CD4-positive, alpha-beta T cell treated with Interleukin-1 beta for 1 hour (primary cell): Measurements from ENCODE around the gene PACSIN2.
"Not testable (repeated sequence)": the region's sequence is repeated elsewhere in the genome, so short reads cannot be mapped to it uniquely, and the experiment has no call there.

ENCODE experiments used
- DNase-seq, 2 donors: peaks; one replicate each; pipeline ENCODE4 v3.0.0-alpha.2; 2020 to 2022

The PACSIN2 gene

DNA sequence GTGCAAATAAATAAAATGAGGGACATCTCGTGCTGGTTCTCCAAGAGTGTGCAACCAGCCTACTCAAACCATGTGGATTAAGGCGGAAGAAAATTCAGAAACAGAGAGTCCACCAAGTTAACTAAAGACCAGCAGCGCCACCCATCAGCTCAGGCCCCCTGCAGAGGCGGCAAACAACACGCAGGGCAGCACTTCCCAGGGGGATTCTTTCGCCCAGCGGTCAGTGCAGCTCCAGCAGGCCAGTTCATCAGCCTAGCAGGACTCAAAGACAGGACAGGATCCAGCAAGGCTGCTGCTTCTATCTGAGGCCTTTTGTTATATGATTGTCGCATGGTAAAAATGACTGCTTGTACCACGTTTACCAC lies 51.7 kb downstream of the PACSIN2 start:
- DNase-seq = no peak

- DNase-seq = peak in 1 of 2 donors; percentile 22
These were observed 52.4 kb downstream of the PACSIN2 start for GRCh38 chr22:42962295-42963230.

- DNase-seq = peak in 1 of 2 donors; percentile 25
These were observed 53.1 kb downstream of the PACSIN2 start for GRCh38 chr22:42961810-42962209.

GRCh38 chr22:42961400-42961690 lies 53.6 kb downstream of the PACSIN2 start:
- DNase-seq = not testable (repeated sequence)

DNA sequence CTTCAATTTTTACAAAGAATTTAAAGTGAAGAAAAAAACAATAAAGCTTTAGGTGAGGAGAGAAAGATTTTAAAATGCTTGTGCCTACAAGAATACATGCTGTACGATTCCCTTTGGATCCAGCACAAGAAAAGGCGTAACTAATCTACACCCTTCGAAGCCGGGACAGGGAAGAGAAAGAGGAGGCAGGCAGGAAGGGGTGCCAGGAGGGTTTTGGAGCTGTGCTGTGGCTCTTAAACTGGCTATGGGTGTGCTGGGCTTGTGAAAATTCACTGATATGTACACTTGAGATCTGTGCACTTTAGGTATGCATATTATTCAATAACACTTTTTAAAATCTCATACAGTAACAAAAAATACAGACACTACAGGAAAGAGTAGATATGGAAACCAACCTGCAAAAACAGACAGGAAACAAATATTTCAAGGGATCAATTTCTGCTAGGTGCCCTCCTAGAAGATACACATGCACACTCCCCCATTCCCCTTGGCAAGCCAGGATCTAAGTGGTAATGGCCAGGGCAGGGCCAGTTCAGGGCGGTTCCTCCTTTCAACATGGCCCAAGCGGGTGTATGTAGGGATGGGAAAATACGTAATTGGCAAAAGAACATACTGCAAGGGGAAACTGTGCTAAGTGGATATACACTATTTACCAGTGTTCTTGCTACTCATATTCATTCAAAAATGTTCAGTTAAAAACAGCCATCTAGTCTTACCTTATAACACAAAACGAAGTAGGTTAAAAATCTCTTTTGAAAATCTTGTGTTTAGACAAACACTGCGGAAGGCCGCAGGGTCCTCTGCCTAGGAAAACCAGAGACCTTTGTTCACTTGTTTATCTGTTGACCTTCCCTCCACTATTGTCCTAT lies 54.2 kb downstream of the PACSIN2 start:
- no peak for DNase-seq

- DNase-seq = no peak
These were observed 55.1 kb downstream of the PACSIN2 start for GRCh38 chr22:42959576-42960509.

GRCh38 chr22:42958937-42959336 lies 56.0 kb downstream of the PACSIN2 start:
- DNase-seq = no peak

- no peak for DNase-seq
These were observed 57.0 kb downstream of the PACSIN2 start for GRCh38 chr22:42957958-42958357.

DNA sequence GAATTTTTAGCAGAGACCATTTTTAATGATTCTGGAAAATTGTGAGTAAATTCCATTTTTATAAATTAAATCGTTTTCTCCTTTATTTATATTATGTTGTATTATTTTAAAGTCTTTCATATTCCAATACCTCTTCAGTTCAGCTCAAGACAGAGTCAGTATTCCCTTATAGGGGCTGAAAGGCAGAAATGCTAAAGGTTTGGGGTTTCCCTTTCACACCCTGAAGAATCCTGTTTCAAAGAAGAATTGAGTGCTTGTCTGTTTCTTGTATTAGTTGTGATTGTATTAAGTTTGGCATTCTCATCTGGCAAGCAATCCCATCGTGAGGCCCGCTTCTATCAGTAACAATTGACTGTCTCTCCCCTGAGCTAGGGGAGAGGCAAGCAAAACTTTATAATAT lies 57.4 kb downstream of the PACSIN2 start:
- DNase-seq = no peak

- no peak for DNase-seq
These were observed 59.1 kb downstream of the PACSIN2 start for GRCh38 chr22:42955848-42956247.

DNA sequence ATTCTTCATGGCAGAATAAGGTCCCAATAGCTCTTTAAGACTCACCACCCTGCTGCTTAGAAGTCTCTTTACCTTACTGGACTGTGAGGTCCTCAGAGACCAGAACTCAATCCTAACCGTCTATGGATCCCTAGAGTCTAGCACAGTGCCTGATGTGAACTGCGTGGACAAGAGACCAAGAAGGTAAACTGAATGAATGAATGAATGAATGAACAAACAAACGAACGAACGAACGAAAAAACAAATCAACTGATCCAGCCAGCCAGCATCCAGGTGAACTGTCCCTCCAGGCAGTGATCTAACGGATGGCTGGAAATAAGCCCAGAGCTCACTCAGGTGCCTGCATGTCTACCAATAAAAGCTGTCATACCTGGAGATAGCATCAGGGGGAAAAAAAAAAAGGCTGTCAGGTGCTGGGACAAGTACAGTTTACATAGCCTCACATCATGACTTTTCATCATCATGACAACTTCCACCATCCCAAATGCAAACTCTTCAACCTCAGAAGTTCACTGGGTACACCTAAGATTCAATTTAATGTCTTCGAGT lies 59.8 kb downstream of the PACSIN2 start:
- no peak for DNase-seq

DNA sequence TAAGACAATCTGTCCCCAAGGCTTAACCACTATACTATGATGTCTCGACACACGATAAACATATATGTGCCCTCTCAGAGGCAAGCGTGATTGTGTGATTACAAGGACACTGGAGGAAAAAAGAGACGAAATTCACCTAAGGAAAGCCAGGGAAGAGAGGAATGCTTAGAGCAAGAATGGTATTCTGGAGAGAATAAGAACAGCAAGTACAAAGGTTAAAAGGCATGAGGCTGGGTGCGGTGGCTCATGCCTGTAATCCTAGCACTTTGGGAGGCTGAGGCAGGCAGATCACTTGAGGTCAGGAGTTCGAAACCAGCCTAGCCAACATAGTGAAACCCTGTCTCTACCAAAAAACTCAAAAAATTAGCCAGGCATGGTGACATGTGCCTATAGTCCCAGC lies 61.2 kb downstream of the PACSIN2 start:
- not testable (repeated sequence) for DNase-seq

DNA sequence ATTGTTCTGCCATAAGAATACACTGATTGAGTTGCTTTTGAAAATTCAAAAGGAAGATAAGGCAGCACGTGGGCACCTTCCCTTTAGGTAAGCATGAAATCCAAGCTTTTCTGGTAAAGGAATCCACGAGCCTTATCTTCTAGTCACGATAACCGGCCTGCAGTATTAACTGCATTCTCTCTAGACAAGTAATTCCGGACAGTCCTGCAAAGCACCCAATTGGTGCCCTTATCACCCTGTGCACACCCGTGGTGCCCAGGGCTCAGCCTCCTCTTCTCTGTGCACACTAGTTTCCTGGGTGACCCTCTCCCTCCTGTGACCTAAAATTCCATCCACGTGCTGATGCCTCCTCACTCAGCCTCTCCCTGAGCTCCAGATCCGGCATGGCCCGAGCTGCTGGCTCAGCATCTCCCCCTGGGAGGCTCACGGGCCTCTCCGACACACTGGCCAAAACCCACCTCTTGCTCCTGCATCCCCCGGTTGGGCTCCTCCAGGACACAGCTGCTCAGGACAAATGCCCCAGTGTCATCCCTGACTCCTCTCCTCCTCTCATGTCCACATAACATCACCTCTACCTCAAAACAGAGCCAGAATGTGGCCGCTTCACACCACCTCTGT lies 63.7 kb downstream of the PACSIN2 start:
- DNase-seq = no peak

GRCh38 chr22:42950281-42950680 lies 64.7 kb downstream of the PACSIN2 start:
- no peak for DNase-seq

DNA sequence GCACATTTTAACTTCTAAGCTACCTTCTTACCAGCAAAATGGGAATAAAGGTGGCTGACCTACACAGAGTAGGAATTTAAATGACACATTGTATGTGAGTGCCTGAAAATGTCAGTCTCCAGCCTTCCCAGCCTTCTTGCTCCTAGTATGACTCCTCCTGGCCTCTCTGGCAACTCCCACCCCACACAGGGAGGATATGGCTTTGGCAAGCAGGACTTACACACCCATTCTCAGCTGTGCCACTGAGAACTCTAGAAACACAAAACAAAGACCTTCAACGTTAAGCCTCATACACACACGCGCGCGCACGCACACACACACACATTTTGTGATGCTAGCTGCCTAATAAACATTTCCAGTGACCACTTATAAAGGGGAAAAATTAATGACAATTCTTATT lies 65.8 kb downstream of the PACSIN2 start:
- DNase-seq = no peak

DNA sequence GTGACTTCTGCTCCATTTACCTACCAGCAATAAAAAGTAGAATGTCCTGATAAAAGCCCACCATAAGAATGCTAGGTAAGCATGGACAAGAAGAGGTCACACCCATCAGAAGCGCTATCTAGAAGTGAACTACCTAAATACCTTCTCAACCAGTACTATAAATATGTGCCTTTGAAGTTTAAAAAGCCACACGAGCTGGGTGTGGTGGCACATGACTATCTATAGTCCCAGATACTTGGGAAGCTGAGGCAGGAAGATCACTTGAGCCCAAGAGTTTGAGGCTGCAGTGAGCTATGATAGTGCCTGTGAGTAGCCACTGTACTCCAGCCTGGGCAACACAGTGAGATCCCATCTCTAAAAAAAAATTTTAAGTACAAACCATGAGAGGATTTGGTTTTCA lies 66.7 kb downstream of the PACSIN2 start:
- no peak for DNase-seq

DNA sequence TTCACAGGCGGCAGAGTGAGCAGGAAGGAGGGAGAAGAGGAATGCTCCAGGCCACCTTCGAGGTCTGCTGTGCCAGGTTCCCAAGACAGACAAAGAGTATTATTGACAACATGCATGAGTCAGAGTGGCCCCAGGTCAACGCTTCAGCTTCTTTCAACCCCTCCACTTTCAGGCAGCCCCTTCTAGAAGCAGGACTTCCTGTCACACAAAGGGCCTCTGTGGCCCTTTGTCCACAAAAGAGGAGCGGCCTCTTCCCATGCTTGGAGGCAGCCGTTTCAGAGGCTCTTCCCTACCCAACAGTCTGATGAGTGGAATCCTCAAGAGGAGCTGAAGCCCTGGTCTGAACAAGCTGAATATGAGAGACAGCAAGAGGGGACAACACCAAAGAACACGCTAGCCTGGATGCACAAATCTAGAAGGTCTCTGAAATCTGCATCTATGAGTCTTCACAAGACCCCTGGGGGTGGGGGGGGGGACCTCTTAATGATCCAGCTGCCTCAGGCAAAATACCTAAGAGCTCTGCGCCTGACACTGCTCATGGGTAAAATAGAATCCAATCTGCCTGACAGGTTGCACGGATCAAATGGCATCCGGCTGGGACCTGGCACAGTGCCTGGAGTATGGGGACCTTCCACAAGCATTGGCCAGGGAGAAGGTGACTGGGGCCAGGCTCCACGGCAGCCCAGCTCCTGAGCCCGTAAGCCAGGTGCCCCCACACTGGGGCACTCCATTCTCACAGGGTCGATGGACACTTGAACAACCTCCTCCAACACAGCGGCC lies 67.5 kb downstream of the PACSIN2 start:
- DNase-seq = no peak

GRCh38 chr22:42946546-42947198 lies 68.3 kb downstream of the PACSIN2 start:
- DNase-seq = no peak

GRCh38 chr22:42945736-42946135 lies 69.2 kb downstream of the PACSIN2 start:
- no peak for DNase-seq

- DNase-seq = no peak
These were observed 69.9 kb downstream of the PACSIN2 start for GRCh38 chr22:42945027-42945426.

GRCh38 chr22:42944409-42944808 lies 70.5 kb downstream of the PACSIN2 start:
- DNase-seq = no peak
